ENCODE results near the gene CHMP1B.

Gene CHMP1B

DNA sequence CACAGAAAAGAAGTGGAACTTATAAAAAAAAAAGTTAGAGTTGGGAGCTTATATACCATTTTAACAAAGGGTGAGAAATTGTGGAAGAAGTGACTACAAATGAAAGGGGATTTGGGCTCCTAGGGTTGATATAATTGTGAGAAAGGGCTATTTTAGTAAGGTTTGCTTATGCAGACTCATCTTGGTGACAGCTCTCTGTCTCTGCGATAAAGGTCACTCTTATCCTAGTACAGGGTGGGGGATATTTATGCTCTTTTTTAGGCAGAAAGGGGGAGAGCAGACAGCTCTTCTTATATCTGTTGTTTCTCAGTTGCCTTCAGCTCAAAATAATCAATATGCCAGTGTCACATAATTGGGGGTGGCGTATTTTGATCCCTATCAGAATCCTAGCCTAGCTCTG, 31.3 kb upstream of the CHMP1B start:
- H3K4me1 ChIP-seq (ENCODE audit: control insufficient read depth, insufficient read depth, low read length) = no peaks in the 10 kb centered on the region
- H3K9me3 ChIP-seq (replicated peaks; ENCODE audit: low read length) = no peaks in the 10 kb centered on the region
- peaks cover 4% of the 10 kb centered on the region for H3K27me3 ChIP-seq (ENCODE audit: control insufficient read depth, insufficient read depth, low read length)
- no peak overlapping the region for H3K9ac ChIP-seq (ENCODE audit: low read depth, low read length)
- H3K36me3 ChIP-seq (ENCODE audit: insufficient read depth, low read length) = no peaks in the 10 kb centered on the region
- no peak overlapping the region for H3K4me3 ChIP-seq (ENCODE audit: low read length)
- no peak overlapping the region for H3K4me2 ChIP-seq (ENCODE audit: low read length)

DNA sequence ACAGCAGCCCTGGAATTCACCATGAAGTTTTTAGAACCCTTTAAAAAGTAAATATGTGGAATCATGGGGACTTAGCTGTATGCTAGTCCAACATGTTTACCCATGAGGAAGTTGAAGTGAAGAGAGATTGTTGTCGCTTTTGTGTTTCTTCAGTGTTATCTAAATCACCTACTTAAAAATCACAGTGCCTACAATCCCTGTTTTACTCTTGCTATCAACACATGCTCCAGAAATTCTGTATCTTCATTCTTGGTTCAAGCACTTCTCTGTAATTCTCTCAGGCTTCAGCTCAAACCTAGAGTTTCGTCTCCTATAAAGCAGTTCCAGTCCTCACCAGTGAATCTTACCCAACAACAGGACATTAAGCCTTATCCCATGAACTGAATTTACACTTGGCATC, 30.5 kb upstream of the CHMP1B start:
- Histone ChIP-seq H3K27me3 (ENCODE audit: control insufficient read depth, insufficient read depth, low read length) (peaks cover 4% of the 10 kb centered on the region), H3K4me3 (ENCODE audit: low read length) (no peak overlapping the region), H3K4me2 (ENCODE audit: low read length) (no peak overlapping the region), H3K36me3 (ENCODE audit: insufficient read depth, low read length) (no peaks in the 10 kb centered on the region), H3K9ac (ENCODE audit: low read depth, low read length) (no peak overlapping the region), H3K4me1 (ENCODE audit: control insufficient read depth, insufficient read depth, low read length) (no peaks in the 10 kb centered on the region), H3K9me3 (replicated peaks; ENCODE audit: low read length) (no peaks in the 10 kb centered on the region)

DNA sequence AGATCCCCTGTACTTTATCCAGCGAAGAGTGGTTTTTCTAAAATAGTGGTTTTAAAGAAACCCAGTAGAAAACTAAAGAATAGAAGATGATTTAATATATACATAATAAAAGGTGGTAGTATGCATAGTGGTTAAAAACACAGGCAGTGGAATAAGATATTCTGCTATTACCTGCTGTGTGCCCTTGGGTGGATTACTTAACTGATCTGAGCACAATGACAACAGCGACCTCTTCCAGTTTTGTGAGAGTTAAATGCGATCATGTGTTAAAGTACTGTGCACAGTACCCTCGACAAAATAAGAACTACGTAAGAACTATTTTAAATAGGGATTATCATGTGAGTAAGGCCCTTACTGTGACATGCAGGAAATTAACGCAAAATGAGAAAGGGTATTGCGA, 30.0 kb upstream of the CHMP1B start:
- no peaks in the 10 kb centered on the region for H3K36me3 ChIP-seq (ENCODE audit: insufficient read depth, low read length)
- H3K27me3 ChIP-seq (ENCODE audit: control insufficient read depth, insufficient read depth, low read length) = peaks cover 4% of the 10 kb centered on the region

DNA sequence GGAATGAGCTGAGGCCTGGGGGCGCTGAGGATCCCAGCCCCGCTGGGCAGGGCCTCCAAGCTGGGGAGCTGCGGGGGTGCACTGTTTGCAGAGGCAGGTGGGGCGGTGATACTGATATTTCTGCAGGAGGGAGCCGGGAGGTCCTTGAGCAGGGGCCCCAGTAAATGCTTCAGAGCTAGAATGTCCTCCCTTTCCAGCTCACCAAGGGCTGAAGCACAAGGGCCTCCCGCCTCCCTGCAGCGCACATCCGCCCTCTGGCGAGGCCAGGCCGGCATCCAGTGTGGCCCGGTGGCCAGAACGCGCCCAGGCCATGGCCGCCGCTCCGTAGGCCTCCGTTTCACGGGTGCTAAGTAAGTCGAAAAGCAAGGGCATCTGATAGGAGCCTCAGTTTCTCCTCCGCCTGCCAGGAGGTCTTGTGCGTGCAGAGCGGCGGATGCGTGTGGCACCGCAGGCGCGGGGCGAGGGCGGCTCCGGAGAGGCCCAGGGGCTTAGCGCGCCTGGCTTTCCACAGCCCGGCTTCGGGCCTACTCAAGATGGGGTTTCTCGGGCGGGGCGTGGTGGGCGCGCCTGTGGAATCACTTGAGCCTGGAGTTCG, 29.5 kb upstream of the CHMP1B start:
- Histone ChIP-seq H3K4me3 (ENCODE audit: low read length) (no peak overlapping the region), H3K9ac (ENCODE audit: low read depth, low read length) (no peak overlapping the region), H3K27me3 (ENCODE audit: control insufficient read depth, insufficient read depth, low read length) (peaks cover 4% of the 10 kb centered on the region), H3K36me3 (ENCODE audit: insufficient read depth, low read length) (no peaks in the 10 kb centered on the region), H3K4me2 (ENCODE audit: low read length) (no peak overlapping the region), H3K9me3 (replicated peaks; ENCODE audit: low read length) (no peaks in the 10 kb centered on the region), H3K4me1 (ENCODE audit: control insufficient read depth, insufficient read depth, low read length) (no peaks in the 10 kb centered on the region)

More for the DNA sequence above, 30.0 kb upstream of the CHMP1B start:
- Histone ChIP-seq H3K4me2 (ENCODE audit: low read length) (no peak overlapping the region), H3K4me3 (ENCODE audit: low read length) (no peak overlapping the region), H3K4me1 (ENCODE audit: control insufficient read depth, insufficient read depth, low read length) (no peaks in the 10 kb centered on the region), H3K9me3 (replicated peaks; ENCODE audit: low read length) (no peaks in the 10 kb centered on the region), H3K9ac (ENCODE audit: low read depth, low read length) (no peak overlapping the region)

DNA sequence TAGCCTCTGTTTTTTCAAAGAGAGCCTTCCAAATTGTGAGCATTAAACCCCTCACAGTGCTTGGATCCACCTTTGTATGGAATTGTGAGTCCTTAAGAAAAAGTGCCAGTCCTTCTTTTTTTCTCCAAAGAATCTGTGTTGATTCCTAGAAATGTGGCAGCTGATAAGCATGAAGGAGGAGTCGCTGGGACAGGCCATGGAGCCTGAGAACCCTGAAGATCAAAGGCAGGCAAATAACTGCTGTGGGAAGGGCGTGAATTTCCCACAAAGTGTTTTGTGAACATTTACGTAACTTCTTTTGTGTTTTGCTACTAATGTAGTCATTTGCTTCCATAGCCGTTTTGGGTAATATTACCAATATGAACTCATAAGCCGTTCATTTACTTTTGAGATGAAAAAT, 27.7 kb upstream of the CHMP1B start:
- Histone ChIP-seq H3K9me3 (replicated peaks; ENCODE audit: low read length) (no peaks in the 10 kb centered on the region), H3K36me3 (ENCODE audit: insufficient read depth, low read length) (no peaks in the 10 kb centered on the region), H3K4me2 (ENCODE audit: low read length) (no peak overlapping the region), H3K4me3 (ENCODE audit: low read length) (no peak overlapping the region), H3K9ac (ENCODE audit: low read depth, low read length) (no peak overlapping the region), H3K4me1 (ENCODE audit: control insufficient read depth, insufficient read depth, low read length) (no peaks in the 10 kb centered on the region), H3K27me3 (ENCODE audit: control insufficient read depth, insufficient read depth, low read length) (peaks cover 4% of the 10 kb centered on the region)

DNA sequence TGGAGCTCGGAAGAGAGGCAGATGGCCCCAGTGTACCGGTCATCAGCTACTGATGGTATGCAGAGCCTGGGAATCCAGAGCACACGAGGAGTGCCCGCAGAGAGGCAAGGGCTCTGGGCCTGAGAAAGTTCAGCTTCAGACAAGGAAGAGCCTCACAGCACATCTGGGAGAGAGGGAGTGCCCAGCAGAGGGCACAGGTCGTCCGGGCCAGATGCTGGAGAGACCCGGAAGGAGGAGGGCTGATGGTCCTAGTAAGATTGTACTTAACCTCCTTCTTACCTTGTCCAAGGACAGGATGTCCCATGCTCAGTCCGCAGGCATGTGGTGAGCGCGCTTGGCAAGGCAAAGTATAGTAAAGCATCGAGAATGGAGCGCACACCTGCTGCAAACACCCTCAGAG, 24.4 kb upstream of the CHMP1B start:
- H3K27me3 ChIP-seq (ENCODE audit: control insufficient read depth, insufficient read depth, low read length) = no peaks in the 10 kb centered on the region
- H3K9ac ChIP-seq (ENCODE audit: low read depth, low read length) = no peak overlapping the region
- H3K36me3 ChIP-seq (ENCODE audit: insufficient read depth, low read length) = no peaks in the 10 kb centered on the region
- no peak overlapping the region for H3K4me3 ChIP-seq (ENCODE audit: low read length)
- H3K4me1 ChIP-seq (ENCODE audit: control insufficient read depth, insufficient read depth, low read length) = no peaks in the 10 kb centered on the region
- H3K4me2 ChIP-seq (ENCODE audit: low read length) = no peak overlapping the region
- no peaks in the 10 kb centered on the region for H3K9me3 ChIP-seq (replicated peaks; ENCODE audit: low read length)

DNA sequence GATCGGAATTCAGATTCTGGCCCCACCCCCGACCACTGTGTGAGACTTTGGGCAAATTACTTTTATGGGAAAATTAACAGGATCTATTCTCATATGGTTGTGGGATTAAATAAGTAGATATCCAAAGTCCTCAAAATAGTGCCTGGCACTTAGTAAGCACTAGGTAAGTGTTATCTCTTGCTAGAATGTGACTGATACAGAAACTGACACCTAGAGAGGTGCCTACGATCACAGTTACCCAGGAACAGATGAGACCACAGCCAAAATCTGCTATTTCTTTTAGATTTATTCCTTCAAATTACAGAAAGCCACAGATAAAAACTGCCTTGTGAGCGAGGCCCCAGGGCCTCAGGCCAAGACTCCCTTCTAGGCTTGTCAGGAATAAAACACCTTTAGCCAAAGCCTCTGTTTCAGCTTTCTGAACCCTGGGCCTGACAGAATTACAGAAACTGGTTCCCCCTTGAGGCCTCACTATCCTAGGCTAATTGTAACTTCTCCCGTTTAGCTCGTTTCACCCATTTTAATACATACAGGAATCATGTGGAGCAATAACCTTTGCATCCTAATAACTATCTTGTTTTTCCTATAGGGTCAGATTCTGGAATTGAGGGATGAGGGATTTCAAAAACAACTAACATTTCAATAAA, 22.3 kb upstream of the CHMP1B start:
- Histone ChIP-seq H3K4me1 (ENCODE audit: control insufficient read depth, insufficient read depth, low read length) (no peaks in the 10 kb centered on the region), H3K4me2 (ENCODE audit: low read length) (no peak overlapping the region), H3K4me3 (ENCODE audit: low read length) (no peak overlapping the region)

DNA sequence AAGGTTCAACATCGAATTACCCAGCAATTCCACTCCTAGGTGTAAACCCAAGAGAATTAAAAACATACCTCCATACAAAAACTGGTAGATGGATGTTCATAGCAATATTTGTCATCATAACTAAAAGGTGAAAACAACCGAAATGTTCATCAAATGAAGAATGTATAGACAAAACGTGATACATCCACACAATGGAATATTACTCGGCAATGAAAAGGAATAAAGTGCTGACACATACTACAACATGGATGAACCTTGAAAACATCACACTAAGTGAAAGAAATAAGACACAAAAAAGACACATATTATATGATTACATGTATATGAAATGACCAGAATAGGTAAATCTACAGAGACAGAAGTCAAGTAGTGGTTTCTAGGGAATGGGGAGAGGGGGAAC, 20.6 kb upstream of the CHMP1B start:
- H3K4me3 ChIP-seq (ENCODE audit: low read length) = no peak overlapping the region
- H3K9me3 ChIP-seq (replicated peaks; ENCODE audit: low read length) = no peaks in the 10 kb centered on the region
- no peaks in the 10 kb centered on the region for H3K4me1 ChIP-seq (ENCODE audit: control insufficient read depth, insufficient read depth, low read length)
- no peaks in the 10 kb centered on the region for H3K27me3 ChIP-seq (ENCODE audit: control insufficient read depth, insufficient read depth, low read length)
- no peak overlapping the region for H3K9ac ChIP-seq (ENCODE audit: low read depth, low read length)
- no peak overlapping the region for H3K4me2 ChIP-seq (ENCODE audit: low read length)
- no peaks in the 10 kb centered on the region for H3K36me3 ChIP-seq (ENCODE audit: insufficient read depth, low read length)

More for the DNA sequence above, 22.3 kb upstream of the CHMP1B start:
- no peaks in the 10 kb centered on the region for H3K36me3 ChIP-seq (ENCODE audit: insufficient read depth, low read length)
- no peak overlapping the region for H3K9ac ChIP-seq (ENCODE audit: low read depth, low read length)
- no peaks in the 10 kb centered on the region for H3K27me3 ChIP-seq (ENCODE audit: control insufficient read depth, insufficient read depth, low read length)
- H3K9me3 ChIP-seq (replicated peaks; ENCODE audit: low read length) = no peaks in the 10 kb centered on the region

DNA sequence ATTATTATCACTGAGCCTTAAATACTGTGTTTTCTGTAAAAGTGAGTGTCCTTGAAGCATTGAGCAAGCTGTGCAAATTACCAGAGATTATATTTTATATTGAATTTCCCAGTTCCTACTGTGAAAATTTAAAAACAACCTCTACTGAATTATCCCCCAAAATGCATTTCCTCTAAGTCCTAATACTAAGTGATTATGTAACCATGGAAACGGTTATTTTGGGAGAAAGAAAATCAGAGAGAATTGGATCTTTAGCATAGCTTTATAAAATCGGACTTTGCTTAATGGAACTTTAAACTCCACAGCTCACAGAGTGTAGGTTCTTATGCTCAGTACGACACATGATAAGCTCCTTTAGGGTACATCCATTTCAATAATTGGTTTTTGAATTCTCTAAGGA, 19.3 kb upstream of the CHMP1B start:
- Histone ChIP-seq H3K9me3 (replicated peaks; ENCODE audit: low read length) (no peaks in the 10 kb centered on the region), H3K4me3 (ENCODE audit: low read length) (no peak overlapping the region), H3K9ac (ENCODE audit: low read depth, low read length) (no peak overlapping the region), H3K4me2 (ENCODE audit: low read length) (no peak overlapping the region), H3K4me1 (ENCODE audit: control insufficient read depth, insufficient read depth, low read length) (no peaks in the 10 kb centered on the region), H3K27me3 (ENCODE audit: control insufficient read depth, insufficient read depth, low read length) (no peaks in the 10 kb centered on the region), H3K36me3 (ENCODE audit: insufficient read depth, low read length) (no peaks in the 10 kb centered on the region)

DNA sequence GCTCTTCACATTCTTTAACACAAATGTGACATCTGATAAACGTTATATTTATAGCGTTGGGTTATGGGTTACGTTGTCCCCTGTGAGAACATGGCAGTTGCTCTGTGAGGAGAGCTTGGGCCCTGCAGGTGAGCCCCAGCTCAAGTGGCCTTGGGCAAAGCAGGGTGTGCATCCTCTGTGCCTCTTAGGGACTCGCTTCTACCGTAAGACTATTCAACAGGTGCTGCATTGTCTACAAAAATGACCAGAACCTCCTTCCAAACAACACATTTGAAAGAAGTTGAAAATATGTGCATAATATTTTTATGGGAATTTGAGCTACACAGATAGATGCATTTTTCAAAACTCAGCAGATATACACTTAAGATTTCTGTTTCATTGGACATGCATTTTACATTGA, 16.4 kb upstream of the CHMP1B start:
- H3K9me3 ChIP-seq (replicated peaks; ENCODE audit: low read length) = no peaks in the 10 kb centered on the region
- H3K9ac ChIP-seq (ENCODE audit: low read depth, low read length) = no peak overlapping the region
- no peaks in the 10 kb centered on the region for H3K36me3 ChIP-seq (ENCODE audit: insufficient read depth, low read length)
- H3K4me2 ChIP-seq (ENCODE audit: low read length) = no peak overlapping the region
- H3K4me3 ChIP-seq (ENCODE audit: low read length) = no peak overlapping the region
- no peaks in the 10 kb centered on the region for H3K4me1 ChIP-seq (ENCODE audit: control insufficient read depth, insufficient read depth, low read length)
- no peaks in the 10 kb centered on the region for H3K27me3 ChIP-seq (ENCODE audit: control insufficient read depth, insufficient read depth, low read length)

DNA sequence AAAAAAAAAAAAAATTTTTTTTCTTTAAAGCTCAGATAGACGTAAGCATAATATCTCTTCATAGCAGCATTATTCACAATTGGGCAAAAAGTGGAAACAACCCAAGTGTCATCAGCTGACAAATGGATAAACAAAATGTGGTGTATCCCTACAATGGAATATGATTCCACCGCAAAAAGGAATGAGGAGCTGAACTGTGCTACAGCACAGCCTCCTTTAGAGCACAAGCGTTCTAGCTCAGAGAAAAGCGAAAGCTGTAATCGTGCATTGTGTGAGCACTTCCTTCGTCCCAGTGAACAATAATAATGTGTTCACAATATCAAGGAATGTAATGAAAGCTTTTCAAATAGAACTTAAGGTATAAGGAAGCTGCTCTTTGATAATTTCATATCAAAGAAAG, 11.7 kb upstream of the CHMP1B start:
- Histone ChIP-seq H3K27me3 (ENCODE audit: control insufficient read depth, insufficient read depth, low read length) (no peaks in the 10 kb centered on the region), H3K4me1 (ENCODE audit: control insufficient read depth, insufficient read depth, low read length) (peaks cover 4% of the 10 kb centered on the region), H3K4me2 (ENCODE audit: low read length) (no peak overlapping the region)

DNA sequence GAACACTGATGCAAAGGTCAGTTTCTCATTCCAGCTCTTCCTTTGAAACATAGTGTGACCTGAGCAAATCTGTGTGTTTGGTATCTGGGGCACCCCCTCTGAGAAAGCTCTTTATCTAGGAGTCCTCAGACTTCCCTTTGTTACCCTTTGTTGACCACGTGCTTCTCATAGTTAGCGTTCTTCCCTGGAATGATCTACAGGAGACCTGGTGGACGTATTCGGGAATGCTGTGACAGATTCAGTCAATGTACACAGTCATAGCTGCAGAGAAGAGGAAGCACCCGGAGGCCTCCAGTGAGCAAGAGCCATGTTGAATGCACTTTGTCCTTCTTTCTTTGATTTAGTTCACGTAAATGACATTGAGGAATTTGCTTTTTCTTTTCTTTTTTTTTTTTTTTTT, 10.7 kb upstream of the CHMP1B start:
- H3K36me3 ChIP-seq (ENCODE audit: insufficient read depth, low read length) = no peaks in the 10 kb centered on the region
- H3K27me3 ChIP-seq (ENCODE audit: control insufficient read depth, insufficient read depth, low read length) = no peaks in the 10 kb centered on the region
- H3K9ac ChIP-seq (ENCODE audit: low read depth, low read length) = no peak overlapping the region
- H3K4me3 ChIP-seq (ENCODE audit: low read length) = no peak overlapping the region
- no peaks in the 10 kb centered on the region for H3K9me3 ChIP-seq (replicated peaks; ENCODE audit: low read length)
- H3K4me1 ChIP-seq (ENCODE audit: control insufficient read depth, insufficient read depth, low read length) = peaks cover 4% of the 10 kb centered on the region
- no peak overlapping the region for H3K4me2 ChIP-seq (ENCODE audit: low read length)

More for the DNA sequence above, 11.7 kb upstream of the CHMP1B start:
- no peak overlapping the region for H3K4me3 ChIP-seq (ENCODE audit: low read length)
- no peaks in the 10 kb centered on the region for H3K9me3 ChIP-seq (replicated peaks; ENCODE audit: low read length)
- no peak overlapping the region for H3K9ac ChIP-seq (ENCODE audit: low read depth, low read length)
- no peaks in the 10 kb centered on the region for H3K36me3 ChIP-seq (ENCODE audit: insufficient read depth, low read length)
